Subcutaneous preadipocyte (primary cell): ENCODE data around the gene PLEKHG7. TPM values are rescaled to one million over a fixed set of nuclear protein-coding genes. Genes with fewer than 3 reads are reported as not detected.

Experiments
- total RNA-seq: library from RNA; depleted of rRNA; stranded (reverse); fragments of >200 nt; gene quantifications from 2 replicates; pipeline ENCODE4 v1.2.3, GENCODE V29; 2012

The PLEKHG7 gene
- not detected in 2 replicates for total RNA-seq

DNA sequence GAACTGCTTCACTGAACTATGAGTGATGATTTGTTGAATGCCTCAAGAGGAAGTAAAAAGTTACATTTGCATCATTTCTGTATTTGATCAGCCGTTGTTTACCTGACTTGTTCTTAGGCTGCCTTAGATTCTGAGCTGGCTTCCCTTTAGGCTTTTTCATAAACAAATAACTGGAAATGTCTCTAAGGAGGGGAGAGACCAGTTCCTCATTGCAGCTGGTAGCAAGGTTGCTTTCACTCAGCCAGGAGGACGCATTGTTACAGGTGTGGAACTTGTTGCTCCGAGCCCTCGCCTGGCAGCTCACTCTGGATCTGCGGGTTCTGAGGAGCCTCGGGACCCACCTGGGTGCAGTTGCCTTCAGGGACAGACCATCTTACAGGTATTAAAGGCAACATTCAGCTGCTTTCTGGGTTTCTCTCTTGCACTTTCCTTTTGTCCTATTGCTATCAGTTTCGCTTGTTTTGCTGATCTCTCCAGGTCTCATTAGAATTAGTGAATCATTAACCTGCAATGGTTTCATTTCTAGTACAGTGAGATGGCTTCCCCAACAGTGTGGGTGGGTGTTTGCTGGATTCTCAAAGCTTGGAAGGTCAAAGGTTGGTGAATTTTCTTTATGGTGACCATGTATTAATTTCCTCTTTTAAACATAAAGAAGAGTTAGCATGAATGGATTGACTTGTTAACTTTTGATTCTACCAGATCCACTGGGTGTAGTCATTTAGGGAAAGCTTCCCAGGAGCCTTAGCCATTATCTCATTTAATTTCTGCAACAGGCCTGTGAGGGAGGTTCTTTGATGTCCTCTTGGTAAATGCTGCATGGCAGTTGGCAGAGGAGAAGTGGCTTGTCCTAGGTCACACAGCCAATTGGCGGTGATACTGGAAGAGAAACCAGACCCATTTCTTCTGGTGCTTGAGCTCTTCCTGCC lies at the start of gene PLEKHG7:
Gene PLEKHG7, plus strand, starts transcription at position 236 of the 926 bp plus-strand sequence. CDS start 3,643 bp downstream, outside the sequence.

Other genes with a start within 250 kb of the PLEKHG7 start
- 27.6 and 32.6 TPM in 2 replicates for gene EEA1, start 226.3 kb downstream of the PLEKHG7 start, total RNA-seq